SU-DHL-6 (cell line): ENCODE measurements around the gene ARF3.

Experiments
- H2AFZ ChIP-seq: fragments of 200-600 bp; sonication (generic); 2 replicates; pipeline ENCODE4 v1.6.1; 2014; ENCODE audit warnings: low read depth, mild to moderate bottlenecking, moderate library complexity, mixed read lengths, antibody characterized with exemption, low read length; ENCODE audit not compliant: severe bottlenecking
- H3F3A ChIP-seq: fragments of 200-600 bp; shearing (Covaris generic); 2 replicates; pipeline ENCODE4 v1.6.0; 2016; ENCODE audit warnings: antibody characterized with exemption, mild to moderate bottlenecking; ENCODE audit not compliant: insufficient read depth
- H3K27ac ChIP-seq: fragments of 200-600 bp; sonication (generic); 2 replicates; pipeline ENCODE4 v1.5.1; 2016; ENCODE audit warnings: low read depth, mild to moderate bottlenecking, low read length, moderate library complexity, mixed read lengths
- H3K27me3 ChIP-seq: fragments of 200-600 bp; sonication (generic), shearing (Covaris generic); 2 replicates; pipeline ENCODE4 v1.6.0; 2014; ENCODE audit warnings: mild to moderate bottlenecking, low read length
- H3K36me3 ChIP-seq: fragments of 200-600 bp; sonication (generic); 2 replicates; pipeline ENCODE4 v1.6.1; 2014; ENCODE audit warnings: mild to moderate bottlenecking, low read length, mixed read lengths
- H3K4me2 ChIP-seq: fragments of 300-600, 200-600 bp; shearing (Covaris generic), sonication (generic); 2 replicates; pipeline ENCODE4 v1.6.0; 2014; ENCODE audit warnings: low read length, low read depth, mild to moderate bottlenecking; ENCODE audit not compliant: poor library complexity, severe bottlenecking
- H3K4me3 ChIP-seq: fragments of 200-600 bp; sonication (generic); 2 replicates; pipeline ENCODE4 v1.5.1; 2014; ENCODE audit warnings: antibody characterized with exemption, low read length, mild to moderate bottlenecking, mixed read lengths; ENCODE audit not compliant: insufficient read depth, poor library complexity, severe bottlenecking
- H3K79me2 ChIP-seq: fragments of 200-600 bp; sonication (generic); 2 replicates; pipeline ENCODE4 v1.6.1; 2014; ENCODE audit warnings: mild to moderate bottlenecking, low read length, moderate library complexity; ENCODE audit not compliant: insufficient read depth
- H3K9ac ChIP-seq: fragments of 200-600 bp; sonication (generic); 2 replicates; pipeline ENCODE4 v1.7.0; 2014; ENCODE audit warnings: mild to moderate bottlenecking, low read length
- H3K9me2 ChIP-seq: fragments of 200-600 bp; sonication (generic); replicated peaks from 2 replicates; pipeline ENCODE4 v1.6.1; 2014; ENCODE audit warnings: low read length; ENCODE audit not compliant: insufficient read depth
- H3K9me3 ChIP-seq: fragments of 200-600 bp; sonication (generic); 2 replicates; pipeline ENCODE4 v1.6.1; 2014; ENCODE audit warnings: low read length, mixed read lengths; ENCODE audit not compliant: insufficient read depth
- H4K20me1 ChIP-seq: fragments of 200-600 bp; sonication (generic); 2 replicates; pipeline ENCODE4 v1.6.1; 2014; ENCODE audit warnings: low read depth, mild to moderate bottlenecking, antibody characterized with exemption, low read length, moderate library complexity, mixed read lengths
- EZH2phosphoT487 ChIP-seq: fragments of 200-600 bp; sonication (generic), shearing (Covaris generic); conservative IDR thresholded peaks from 2 replicates; pipeline ENCODE4 v1.6.1; 2018; ENCODE audit warnings: mild to moderate bottlenecking, antibody characterized with exemption, low read length, moderate library complexity, mixed read lengths
- TF ChIP-seq, protein P1 (sequence below): fragments of 200-600 bp; sonication (generic); IDR thresholded peaks from one replicate; pipeline ENCODE4 v1.5.1; 2017; ENCODE audit warnings: antibody characterized with exemption, mild to moderate bottlenecking, low read length, moderate library complexity; ENCODE audit not compliant: insufficient read depth, poor library complexity, severe bottlenecking

ARF3 gene

DNA sequence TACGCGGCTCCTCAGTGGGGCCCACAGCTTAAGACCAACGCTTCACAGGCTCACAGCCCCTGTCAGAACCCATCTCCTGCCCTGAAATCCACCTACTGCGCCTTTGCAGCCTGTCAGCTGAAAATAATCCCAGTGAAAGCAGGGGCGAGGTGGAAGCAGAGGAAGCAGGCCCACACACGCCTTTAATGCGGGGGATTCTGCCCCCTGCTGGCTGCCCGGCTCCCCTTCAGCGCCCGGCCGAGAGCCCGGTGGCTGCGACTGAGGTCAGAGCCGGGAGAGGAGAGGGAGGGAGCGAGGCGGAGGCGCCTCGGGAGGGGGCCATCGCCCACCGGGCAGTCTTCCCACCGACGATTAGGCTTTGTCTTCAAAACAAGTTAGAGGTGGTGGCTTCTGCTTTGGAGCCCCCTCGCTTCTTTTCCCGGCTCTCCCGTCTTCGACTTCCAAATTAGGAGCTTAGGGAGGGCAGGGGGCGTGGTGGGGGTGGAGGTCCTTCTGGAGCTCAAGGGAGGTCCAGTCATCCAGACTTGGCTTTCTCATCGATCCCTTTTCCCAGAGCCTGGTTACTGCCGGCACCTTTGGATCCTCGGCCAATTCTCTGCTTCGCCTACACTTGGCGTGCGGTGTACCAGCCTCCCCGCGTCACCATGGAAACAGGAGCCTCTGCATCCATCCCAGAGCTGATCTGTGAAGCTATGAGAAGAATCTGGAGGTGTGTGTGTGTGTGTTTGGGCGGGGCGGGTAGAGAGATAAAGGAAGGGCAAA is 66.4 kb downstream of the ARF3 start:
- Histone ChIP-seq H3K9me3 (no peaks in the 10 kb centered on the region), H3K36me3 (no peaks in the 10 kb centered on the region), H3K27me3 (no peaks in the 10 kb centered on the region), H3F3A (no peaks in the 10 kb centered on the region), H3K79me2 (no peaks in the 10 kb centered on the region), H2AFZ (peak overlapping the region; percentile 29), H4K20me1 (no peaks in the 10 kb centered on the region), H3K9me2 (no peaks in the 10 kb centered on the region), H3K4me3 (no peak overlapping the region), H3K27ac (no peak overlapping the region), H3K9ac (no peak overlapping the region), H3K4me2 (peak overlapping the region; percentile 13)
- TF ChIP-seq EZH2phosphoT487, result no peak
- TF ChIP-seq, protein P1, sequence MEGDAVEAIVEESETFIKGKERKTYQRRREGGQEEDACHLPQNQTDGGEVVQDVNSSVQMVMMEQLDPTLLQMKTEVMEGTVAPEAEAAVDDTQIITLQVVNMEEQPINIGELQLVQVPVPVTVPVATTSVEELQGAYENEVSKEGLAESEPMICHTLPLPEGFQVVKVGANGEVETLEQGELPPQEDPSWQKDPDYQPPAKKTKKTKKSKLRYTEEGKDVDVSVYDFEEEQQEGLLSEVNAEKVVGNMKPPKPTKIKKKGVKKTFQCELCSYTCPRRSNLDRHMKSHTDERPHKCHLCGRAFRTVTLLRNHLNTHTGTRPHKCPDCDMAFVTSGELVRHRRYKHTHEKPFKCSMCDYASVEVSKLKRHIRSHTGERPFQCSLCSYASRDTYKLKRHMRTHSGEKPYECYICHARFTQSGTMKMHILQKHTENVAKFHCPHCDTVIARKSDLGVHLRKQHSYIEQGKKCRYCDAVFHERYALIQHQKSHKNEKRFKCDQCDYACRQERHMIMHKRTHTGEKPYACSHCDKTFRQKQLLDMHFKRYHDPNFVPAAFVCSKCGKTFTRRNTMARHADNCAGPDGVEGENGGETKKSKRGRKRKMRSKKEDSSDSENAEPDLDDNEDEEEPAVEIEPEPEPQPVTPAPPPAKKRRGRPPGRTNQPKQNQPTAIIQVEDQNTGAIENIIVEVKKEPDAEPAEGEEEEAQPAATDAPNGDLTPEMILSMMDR, result peak; percentile 91

DNA sequence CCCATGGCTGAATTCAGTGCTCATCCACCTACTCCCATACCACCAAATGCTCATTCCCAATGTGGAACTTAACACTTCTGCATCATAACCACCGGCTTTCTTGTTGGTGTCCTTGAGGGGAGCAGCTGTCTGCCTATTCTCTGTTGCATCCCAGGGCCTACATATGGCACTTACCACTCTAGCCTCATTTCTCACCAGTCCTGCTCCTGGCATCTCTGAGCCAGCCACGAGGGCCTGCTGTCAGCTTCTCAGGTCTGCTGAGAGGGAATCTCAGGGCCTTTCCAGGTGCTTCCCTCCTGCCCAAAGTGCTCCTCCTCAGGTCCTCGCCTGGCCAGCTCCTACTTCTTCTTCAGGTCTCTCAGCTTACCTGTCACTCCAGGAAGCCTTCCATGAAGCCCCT is 67.6 kb downstream of the ARF3 start:
- no peaks in the 10 kb centered on the region for H3K36me3 ChIP-seq

More for the DNA sequence above, 67.6 kb downstream of the ARF3 start:
- Histone ChIP-seq H3F3A (no peaks in the 10 kb centered on the region), H3K4me3 (no peak overlapping the region), H3K9me3 (no peaks in the 10 kb centered on the region), H3K27me3 (no peaks in the 10 kb centered on the region), H3K9me2 (no peaks in the 10 kb centered on the region), H3K9ac (no peak overlapping the region), H3K79me2 (no peaks in the 10 kb centered on the region), H3K27ac (no peak overlapping the region), H3K4me2 (no peak overlapping the region), H2AFZ (no peak overlapping the region), H4K20me1 (no peaks in the 10 kb centered on the region)
- TF ChIP-seq EZH2phosphoT487, result no peak
- TF ChIP-seq, protein P1, result no peak
